Loucy (cell line): ENCODE measurements around the gene DNM2.

Experiments used
- EZH2phosphoT487 ChIP-seq: fragments of 200-600 bp; IDR thresholded peaks from 2 replicates; pipeline ENCODE4 v1.6.1; 2018; ENCODE audit warnings: antibody characterized with exemption, mild to moderate bottlenecking, moderate library complexity, borderline replicate concordance
- TF ChIP-seq, protein P1 (sequence below): fragments of 200-600 bp; sonication (generic); conservative IDR thresholded peaks from 2 replicates; pipeline ENCODE4 v1.5.1; 2014; ENCODE audit warnings: mild to moderate bottlenecking, antibody characterized with exemption, low read length

DNA sequence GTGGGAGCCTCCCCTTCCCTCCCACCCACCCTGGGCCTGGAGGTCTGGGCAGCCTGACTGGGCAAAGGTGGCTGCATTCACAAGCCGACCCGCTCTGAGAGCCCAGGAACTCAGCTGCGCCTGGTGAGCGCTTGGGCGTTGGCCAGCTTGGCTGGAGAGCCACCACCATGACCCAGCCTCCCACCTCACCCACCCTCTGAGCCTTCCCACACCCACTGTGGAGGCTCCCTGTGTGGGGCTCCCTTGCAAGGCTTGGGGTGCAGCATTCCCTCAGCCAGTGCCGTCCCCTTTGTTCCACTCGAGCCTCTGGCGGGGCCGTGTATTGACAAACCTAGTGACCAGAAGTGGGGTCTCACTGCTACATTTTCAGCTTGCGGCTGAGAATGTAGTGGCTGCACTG is 31.7 kb upstream of the DNM2 start:
- TF ChIP-seq EZH2phosphoT487, result no peak
- TF ChIP-seq, protein P1, sequence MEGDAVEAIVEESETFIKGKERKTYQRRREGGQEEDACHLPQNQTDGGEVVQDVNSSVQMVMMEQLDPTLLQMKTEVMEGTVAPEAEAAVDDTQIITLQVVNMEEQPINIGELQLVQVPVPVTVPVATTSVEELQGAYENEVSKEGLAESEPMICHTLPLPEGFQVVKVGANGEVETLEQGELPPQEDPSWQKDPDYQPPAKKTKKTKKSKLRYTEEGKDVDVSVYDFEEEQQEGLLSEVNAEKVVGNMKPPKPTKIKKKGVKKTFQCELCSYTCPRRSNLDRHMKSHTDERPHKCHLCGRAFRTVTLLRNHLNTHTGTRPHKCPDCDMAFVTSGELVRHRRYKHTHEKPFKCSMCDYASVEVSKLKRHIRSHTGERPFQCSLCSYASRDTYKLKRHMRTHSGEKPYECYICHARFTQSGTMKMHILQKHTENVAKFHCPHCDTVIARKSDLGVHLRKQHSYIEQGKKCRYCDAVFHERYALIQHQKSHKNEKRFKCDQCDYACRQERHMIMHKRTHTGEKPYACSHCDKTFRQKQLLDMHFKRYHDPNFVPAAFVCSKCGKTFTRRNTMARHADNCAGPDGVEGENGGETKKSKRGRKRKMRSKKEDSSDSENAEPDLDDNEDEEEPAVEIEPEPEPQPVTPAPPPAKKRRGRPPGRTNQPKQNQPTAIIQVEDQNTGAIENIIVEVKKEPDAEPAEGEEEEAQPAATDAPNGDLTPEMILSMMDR, result no peak
